HepG2 (cell line): ENCODE data around the gene WWC1. TPM values are rescaled to one million over a fixed set of nuclear protein-coding genes. Genes with fewer than 3 reads are reported as not detected.

Experiments
- ATAC-seq: fragments of 200-7000 bp; cut with Tn5 transposase; 3 replicates; pipeline ENCODE4 v1.9.1; 2020; ENCODE audit warnings: mild to moderate bottlenecking, moderate library complexity
- BruUV-seq: library from RNA; stranded (reverse); fragments of 400-500 nt; replicated peaks from 2 replicates; lab custom pipeline; 2021; lab: Mats Ljungman, UMichigan
- CTCF ChIA-PET: fragments of 300-600 bp; formaldehyde crosslinking; extraction: SDS; loops from one replicate; lab custom pipeline; 2021; ENCODE audit warnings: low total read pairs, inconsistent platforms, low intra/inter-chr PET ratio; lab: Yijun Ruan, JAX
- POLR2A ChIA-PET: fragments of 350-600 bp; sonication (Branson Sonifier 250); formaldehyde crosslinking; loops from one replicate; lab custom pipeline; 2020; ENCODE audit warnings: antibody characterized with exemption, inconsistent platforms; lab: Yijun Ruan, JAX
- DNase-seq: peaks from one replicate; pipeline ENCODE4 v3.0.0-alpha.2; 2015; ENCODE audit warnings: low spot score
- FAIRE-seq: peaks from 3 replicates; lab custom pipeline; 2011; peaks lifted over from hg19 to GRCh38; lab: Jason Lieb, UNC
- H2AFZ ChIP-seq: one replicate; pipeline ENCODE4 v1.6.1; 2011; ENCODE audit warnings: low read length, inconsistent platforms
- H3K27ac ChIP-seq: fragments of 300-600 bp; 3 replicates; pipeline ENCODE4 v1.8.0; 2011; ENCODE audit warnings: mixed run types, mild to moderate bottlenecking, mixed read lengths, low read length, inconsistent platforms; ENCODE audit not compliant: insufficient read depth; ENCODE audit errors: extremely low read length
- H3K27me3 ChIP-seq, 2 experiments: fragments of 200-600 bp in 1 of 2; 2 replicates in 1 of 2; 3 replicates in 1 of 2; pipeline versions ENCODE4 v1.6.0 to v1.8.0; 2011; ENCODE audit warnings: low read length in 2 of 2, mild to moderate bottlenecking in 2 of 2, moderate library complexity in 2 of 2, inconsistent platforms in 1 of 2; ENCODE audit not compliant: insufficient read depth in 2 of 2, control insufficient read depth in 1 of 2
- H3K36me3 ChIP-seq, 2 experiments: fragments of 200-600 bp in 1 of 2; replicated peaks in 1 of 2; 2 replicates in 1 of 2; 3 replicates in 1 of 2; pipeline versions ENCODE4 v1.5.1 to v1.8.0; 2011; ENCODE audit warnings: low read length in 2 of 2, inconsistent platforms in 1 of 2; ENCODE audit not compliant: insufficient read depth in 2 of 2, control insufficient read depth in 1 of 2
- H3K4me1 ChIP-seq: 2 replicates; pipeline ENCODE4 v1.5.1; 2012; ENCODE audit warnings: low read length, inconsistent platforms; ENCODE audit not compliant: insufficient read depth
- H3K4me2 ChIP-seq: 2 replicates; pipeline ENCODE4 v1.6.0; 2011; ENCODE audit warnings: low read depth, low read length, inconsistent platforms
- H3K4me3 ChIP-seq, 3 experiments: fragments of 200-600 bp in 1 of 3; sonication (generic), shearing (Covaris generic) in 1 of 3; replicated peaks in 1 of 3; 2 replicates each; pipeline ENCODE4 v1.5.1; 2011 to 2016; ENCODE audit warnings: low read length in 3 of 3, inconsistent platforms in 2 of 3, low read depth in 2 of 3, mild to moderate bottlenecking in 2 of 3, control low read depth in 1 of 3, mixed read lengths in 1 of 3; ENCODE audit not compliant: insufficient read depth in 1 of 3
- H3K79me2 ChIP-seq: one replicate; pipeline ENCODE4 v1.6.1; 2011; ENCODE audit warnings: low read length, inconsistent platforms; ENCODE audit not compliant: insufficient read depth
- H3K9ac ChIP-seq: 2 replicates; pipeline ENCODE4 v1.6.0; 2011; ENCODE audit warnings: mild to moderate bottlenecking, low read depth, low read length, inconsistent platforms; ENCODE audit not compliant: insufficient read depth
- H3K9me3 ChIP-seq: 2 replicates; pipeline ENCODE4 v1.5.1; 2012; ENCODE audit warnings: mild to moderate bottlenecking, low read length
- H4K20me1 ChIP-seq: 2 replicates; pipeline ENCODE4 v1.6.0; 2011; ENCODE audit warnings: inconsistent platforms, mild to moderate bottlenecking, low read length, moderate library complexity; ENCODE audit not compliant: insufficient read depth
- ARNT ChIP-seq: fragments of 450-650 bp; IDR thresholded peaks from 2 replicates; pipeline ENCODE4 v1.6.1; 2017
- DNMT3B ChIP-seq: conservative IDR thresholded peaks from 2 replicates; pipeline ENCODE4 v1.6.1; 2016; ENCODE audit warnings: missing biosample characterization, control low read depth
- DR1 ChIP-seq: sonication (generic); formaldehyde crosslinking; IDR thresholded peaks from 2 replicates; pipeline ENCODE4 v1.8.0; 2021; ENCODE audit warnings: mild to moderate bottlenecking, missing genetic modification reagents, inconsistent platforms
- EZH2 ChIP-seq: conservative IDR thresholded peaks from 2 replicates; pipeline ENCODE4 v1.6.1; 2012; ENCODE audit warnings: mild to moderate bottlenecking, low read depth, low read length, moderate library complexity
- FOSL2 ChIP-seq: sonication (generic); formaldehyde crosslinking; IDR thresholded peaks from 2 replicates; pipeline ENCODE4 v1.4.0; 2020; ENCODE audit warnings: missing genetic modification reagents
- HMG20A ChIP-seq: IDR thresholded peaks from 2 replicates; pipeline ENCODE4 v1.6.1; 2016; ENCODE audit warnings: borderline replicate concordance
- NAIF1 ChIP-seq: sonication (generic); formaldehyde crosslinking; IDR thresholded peaks from 2 replicates; pipeline ENCODE4 v1.5.0; 2020; ENCODE audit warnings: mild to moderate bottlenecking, missing genetic modification reagents, borderline replicate concordance
- POLR2G ChIP-seq: fragments of 200-400 bp; formaldehyde crosslinking; IDR thresholded peaks from 2 replicates; pipeline ENCODE4 v1.6.1; 2018; ENCODE audit warnings: mild to moderate bottlenecking, low read depth, low read length, moderate library complexity
- REPIN1 ChIP-seq: sonication (generic); formaldehyde crosslinking; IDR thresholded peaks from 2 replicates; pipeline ENCODE4 v1.8.0; 2022; ENCODE audit warnings: missing genetic modification reagents, low read depth, mild to moderate bottlenecking, borderline replicate concordance
- RFX1 ChIP-seq: fragments of 450-650 bp; IDR thresholded peaks from 2 replicates; pipeline ENCODE4 v1.6.1; 2017
- SMC3 ChIP-seq: IDR thresholded peaks from 2 replicates; pipeline ENCODE4 v1.6.1; 2011; ENCODE audit warnings: low read length, improper control_type of control experiment
- SP2 ChIP-seq: sonication (generic); formaldehyde crosslinking; IDR thresholded peaks from 2 replicates; pipeline ENCODE4 v1.5.1; 2020; ENCODE audit warnings: mild to moderate bottlenecking, missing genetic modification reagents
- ZBTB7B ChIP-seq: sonication (generic); formaldehyde crosslinking; IDR thresholded peaks from 2 replicates; pipeline ENCODE4 v1.4.0; 2020; ENCODE audit warnings: missing genetic modification reagents
- ZNF431 ChIP-seq: sonication (generic); formaldehyde crosslinking; IDR thresholded peaks from 2 replicates; pipeline ENCODE4 v1.9.0; 2022; ENCODE audit warnings: missing genetic modification reagents, low read depth, mild to moderate bottlenecking, borderline replicate concordance
- ZNF713 ChIP-seq: sonication (generic); formaldehyde crosslinking; IDR thresholded peaks from 2 replicates; pipeline ENCODE4 v1.4.0; 2020; ENCODE audit warnings: mild to moderate bottlenecking, missing genetic modification reagents
- ZNF792 ChIP-seq: IDR thresholded peaks from 2 replicates; pipeline ENCODE4 v1.6.1; 2016
- WGBS: methylation state at CpG from one replicate; pipeline ENCODE4 v1.1.6; 2017; ENCODE audit warnings: low lambda C conversion rate; 5-methylcytosine and 5-hydroxymethylcytosine counted together
- in situ Hi-C: cut with HindIII; loops from 2 replicates; pipeline ENCODE4 v1.10.0; 2017; ENCODE audit warnings: low pct_unique_long_range_greater_than_20kb; ENCODE audit not compliant: extremely low pct_ligation_motif_present
- intact Hi-C: fragments of 100-400 bp; cut with micrococcal nuclease; formaldehyde crosslinking; loops from one replicate; pipeline ENCODE4 v1.10.0; 2022; ENCODE audit not compliant: unreplicated experiment
- polyA plus RNA-seq, 8 experiments: library from polyadenylated mRNA; depleted of rRNA in 3 of 8; stranded (reverse) in 7 of 8; unstranded in 1 of 8; fragments of >200 nt; fragmentation: Illumina TruSeq in 4 of 8; extraction: Trizol in 4 of 8; gene quantifications; 2 replicates each; pipeline versions ENCODE4 v1.2.1 to v1.2.3, GENCODE V29; 2011 to 2016; ENCODE audit warnings: low read depth in 4 of 8, missing spikeins in 1 of 8, mixed read lengths in 1 of 8; ENCODE audit not compliant: insufficient read depth in 1 of 8
- total RNA-seq, 5 experiments: library from RNA; depleted of rRNA; stranded (reverse); fragments of >200 nt; fragmentation: Illumina TruSeq; extraction: Trizol; gene quantifications; 2 replicates each; pipeline ENCODE4 v1.2.3, GENCODE V29; 2016; ENCODE audit warnings: low read depth in 1 of 5
- TF ChIP-seq, protein P1 (sequence below): sonication (generic); formaldehyde crosslinking; IDR thresholded peaks from 2 replicates; pipeline ENCODE4 v1.4.0; 2020; ENCODE audit warnings: missing genetic modification reagents
- TF ChIP-seq, protein P2 (sequence below): IDR thresholded peaks from 2 replicates; pipeline ENCODE4 v1.6.1; 2016; ENCODE audit warnings: missing biosample characterization, missing genetic modification reagents, low read depth
- TF ChIP-seq, protein P3 (sequence below): sonication (generic); formaldehyde crosslinking; IDR thresholded peaks from 2 replicates; pipeline ENCODE4 v1.5.0; 2020; ENCODE audit warnings: missing genetic modification reagents, mild to moderate bottlenecking, borderline replicate concordance

The WWC1 gene
- total and polyA plus RNA-seq, 2 of the 13 experiments (the other 11 are each of a cell fraction or from before 2014, with no cell fraction given): 8.3 to 17.9 TPM

DNA sequence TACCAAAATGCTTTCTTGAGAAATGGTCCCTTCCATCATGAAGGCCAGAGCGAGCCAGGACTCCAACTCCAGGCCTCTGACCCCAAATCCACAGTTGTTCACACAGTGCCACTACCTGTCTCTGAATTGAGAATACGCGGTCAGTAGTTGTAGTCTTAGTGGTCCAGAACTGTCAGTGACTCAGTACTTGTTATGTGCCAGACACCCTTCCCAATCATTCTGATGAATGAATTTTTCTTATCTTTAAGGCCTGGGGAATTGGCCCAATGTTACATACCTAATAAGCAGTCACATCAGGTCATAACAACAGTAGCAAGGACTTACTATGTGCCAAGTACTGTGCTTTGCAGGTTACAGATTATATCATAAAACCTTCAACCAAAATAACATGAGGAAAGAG lies 122.2 kb downstream of the WWC1 start (continued):
- TF ChIP-seq REPIN1: no peak
- no peak for TF ChIP-seq EZH2
- no peak for TF ChIP-seq RFX1

DNA sequence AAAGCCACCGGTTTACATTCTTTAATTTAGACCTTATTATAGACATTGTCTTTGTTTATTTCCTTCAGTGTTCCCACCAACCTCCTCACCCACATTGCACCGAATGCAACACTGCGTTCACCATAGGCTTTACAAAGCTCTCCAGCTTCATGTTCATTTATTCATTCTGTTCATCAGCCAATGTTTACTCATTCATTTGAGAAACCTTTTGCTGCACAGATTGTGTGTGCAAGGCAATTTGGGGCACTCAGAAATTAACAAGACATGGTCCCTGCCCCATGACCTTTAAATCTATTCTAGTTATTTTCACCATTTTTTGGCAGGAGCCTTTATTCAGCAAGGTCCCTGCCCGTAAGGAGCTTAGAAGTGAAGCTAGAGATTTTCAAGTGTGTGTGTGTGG lies 124.0 kb downstream of the WWC1 start:
- POLR2A ChIA-PET: no interaction called here
- CTCF ChIA-PET: no interaction called here
- H3K36me3 ChIP-seq: peaks cover 20 to 51% of the 10 kb centered on the region in 2 experiments; a peak in 4 of 5 replicates
- BruUV-seq: no TSS peak
- H3K79me2 ChIP-seq: no peaks in the 10 kb centered on the region
- no peaks in the 10 kb centered on the region for H3K4me1 ChIP-seq
- no peak overlapping the region for H3K9ac ChIP-seq
- no peak for ATAC-seq
- in situ Hi-C loops (no loop called here), intact Hi-C loops (no loop called here)
- no peak for TF ChIP-seq DNMT3B
- TF ChIP-seq SP2: no peak
- TF ChIP-seq ARNT: no peak
- no peak for TF ChIP-seq HMG20A (CRISPR knock-in tag)
- TF ChIP-seq DR1 (CRISPR knock-in tag): no peak
- no peak for TF ChIP-seq SMC3
- TF ChIP-seq, protein P1, sequence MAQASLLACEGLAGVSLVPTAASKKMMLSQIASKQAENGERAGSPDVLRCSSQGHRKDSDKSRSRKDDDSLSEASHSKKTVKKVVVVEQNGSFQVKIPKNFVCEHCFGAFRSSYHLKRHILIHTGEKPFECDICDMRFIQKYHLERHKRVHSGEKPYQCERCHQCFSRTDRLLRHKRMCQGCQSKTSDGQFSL (CRISPR knock-in tag): no peak
- no peak for TF ChIP-seq NAIF1 (CRISPR knock-in tag)
- TF ChIP-seq, protein P2, sequence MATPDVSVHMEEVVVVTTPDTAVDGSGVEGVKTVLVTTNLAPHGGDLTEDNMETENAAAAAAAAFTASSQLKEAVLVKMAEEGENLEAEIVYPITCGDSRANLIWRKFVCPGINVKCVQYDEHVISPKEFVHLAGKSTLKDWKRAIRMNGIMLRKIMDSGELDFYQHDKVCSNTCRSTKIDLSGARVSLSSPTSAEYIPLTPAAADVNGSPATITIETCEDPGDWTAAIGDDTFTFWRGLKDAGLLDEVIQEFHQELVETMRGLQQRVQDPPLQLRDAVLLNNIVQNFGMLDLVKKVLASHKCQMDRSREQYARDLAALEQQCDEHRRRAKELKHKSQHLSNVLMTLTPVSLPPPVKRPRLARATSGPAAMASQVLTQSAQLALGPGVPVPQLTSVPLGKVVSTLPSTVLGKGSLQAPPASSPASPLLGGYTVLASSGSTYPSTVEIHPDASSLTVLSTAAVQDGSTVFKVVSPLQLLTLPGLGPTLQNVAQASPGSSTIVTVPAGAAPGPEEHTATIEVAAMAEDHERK: no peak
- TF ChIP-seq ZNF792 (CRISPR knock-in tag): no peak
- TF ChIP-seq, protein P3, sequence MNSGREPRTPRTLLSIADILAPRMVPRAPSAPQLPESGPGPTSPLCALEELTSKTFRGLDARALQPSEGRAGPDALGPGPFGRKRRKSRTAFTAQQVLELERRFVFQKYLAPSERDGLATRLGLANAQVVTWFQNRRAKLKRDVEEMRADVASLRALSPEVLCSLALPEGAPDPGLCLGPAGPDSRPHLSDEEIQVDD: no peak
- no peak for TF ChIP-seq ZNF713 (CRISPR knock-in tag)
- TF ChIP-seq FOSL2 (CRISPR knock-in tag): no peak
- TF ChIP-seq POLR2G: no peak
- no peak for TF ChIP-seq ZBTB7B (CRISPR knock-in tag)
- no peak for TF ChIP-seq ZNF431 (CRISPR knock-in tag)
- no peak overlapping the region for H2AFZ ChIP-seq
- no peak overlapping the region for H3K4me3 ChIP-seq
- H4K20me1 ChIP-seq: no peaks in the 10 kb centered on the region
- H3K27ac ChIP-seq: no peak overlapping the region
- no peaks in the 10 kb centered on the region for H3K27me3 ChIP-seq
- 98% methylated on average over 4 of the region's 4 CpGs for WGBS
- no peak for FAIRE-seq
- no peak overlapping the region for H3K4me2 ChIP-seq
- no peak for DNase-seq
- no peaks in the 10 kb centered on the region for H3K9me3 ChIP-seq
